ENCODE data around the gene KIRREL1. TPM values are rescaled to one million over a fixed set of nuclear protein-coding genes. Genes with fewer than 3 reads are reported as not detected.

Gene KIRREL1
- total and polyA plus RNA-seq, 10 donors, result 1.4 to 50.9 (median 20.3) TPM

GRCh38 chr1:157985473-157985872 is 8.0 kb upstream of the KIRREL1 start:
- DNase-seq, result no peak
- peaks cover 0 to 13% (median 0%) of the 10 kb centered on the region in 7 donors for H3K27me3 ChIP-seq (replicated peaks in 1 of 7)
- intact Hi-C loops (cut with DNase I; ENCODE audit: low total_unique reads), result no loop called here
- no peak overlapping the region for H3K27ac ChIP-seq
- no peak overlapping the region for H3K4me3 ChIP-seq
- TF ChIP-seq POLR2AphosphoS5 (IDR thresholded peaks at IDR 0.05) (no peak), POLR2A (IDR thresholded peaks at IDR 0.05) (no peak)
- TF ChIP-seq, protein P1, sequence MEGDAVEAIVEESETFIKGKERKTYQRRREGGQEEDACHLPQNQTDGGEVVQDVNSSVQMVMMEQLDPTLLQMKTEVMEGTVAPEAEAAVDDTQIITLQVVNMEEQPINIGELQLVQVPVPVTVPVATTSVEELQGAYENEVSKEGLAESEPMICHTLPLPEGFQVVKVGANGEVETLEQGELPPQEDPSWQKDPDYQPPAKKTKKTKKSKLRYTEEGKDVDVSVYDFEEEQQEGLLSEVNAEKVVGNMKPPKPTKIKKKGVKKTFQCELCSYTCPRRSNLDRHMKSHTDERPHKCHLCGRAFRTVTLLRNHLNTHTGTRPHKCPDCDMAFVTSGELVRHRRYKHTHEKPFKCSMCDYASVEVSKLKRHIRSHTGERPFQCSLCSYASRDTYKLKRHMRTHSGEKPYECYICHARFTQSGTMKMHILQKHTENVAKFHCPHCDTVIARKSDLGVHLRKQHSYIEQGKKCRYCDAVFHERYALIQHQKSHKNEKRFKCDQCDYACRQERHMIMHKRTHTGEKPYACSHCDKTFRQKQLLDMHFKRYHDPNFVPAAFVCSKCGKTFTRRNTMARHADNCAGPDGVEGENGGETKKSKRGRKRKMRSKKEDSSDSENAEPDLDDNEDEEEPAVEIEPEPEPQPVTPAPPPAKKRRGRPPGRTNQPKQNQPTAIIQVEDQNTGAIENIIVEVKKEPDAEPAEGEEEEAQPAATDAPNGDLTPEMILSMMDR (IDR thresholded peaks at IDR 0.05 in 8 of 11, conservative IDR thresholded peaks at IDR 0.05 in 3 of 11), result no peak
- no peaks in the 10 kb centered on the region for H3K9me3 ChIP-seq
- H3K36me3 ChIP-seq, result no peaks in the 10 kb centered on the region
- H3K4me1 ChIP-seq, result no peaks in the 10 kb centered on the region
- WGBS, 5 donors, result 86 to 97% (median 93%) methylated on average over 1 of the region's 1 CpG

DNA sequence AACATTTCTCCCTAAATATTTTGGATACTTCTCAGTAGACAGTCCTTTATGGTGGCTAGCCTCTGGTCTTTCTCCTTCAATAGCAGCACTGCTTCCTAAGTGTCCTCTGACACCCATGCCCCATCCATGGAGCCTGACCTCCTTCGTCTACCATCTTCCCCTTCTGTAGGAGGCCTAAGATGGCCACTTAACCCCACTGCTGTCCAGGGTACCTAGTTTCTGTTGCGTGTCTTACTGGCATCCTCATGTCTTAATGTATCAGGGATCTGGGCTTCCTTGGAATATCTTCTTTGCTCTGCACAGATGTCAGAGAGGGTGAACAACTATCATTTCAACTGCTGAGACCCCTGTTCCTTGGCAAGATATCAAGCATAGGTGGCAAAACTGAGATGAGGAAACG is 5.4 kb upstream of the KIRREL1 start:
- Histone ChIP-seq H3K36me3 (no peaks in the 10 kb centered on the region), H3K27me3 (replicated peaks in 1 of 7) (peaks cover 0 to 38% (median 11%) of the 10 kb centered on the region in 7 donors), H3K9me3 (no peaks in the 10 kb centered on the region), H3K4me1 (peaks cover 0 to 15% (median 9%) of the 10 kb centered on the region in 6 donors), H3K27ac (no peak overlapping the region), H3K4me3 (no peak overlapping the region)
- WGBS, 5 donors, result 74 to 88% (median 78%) methylated on average over 3 of the region's 3 CpGs
- intact Hi-C loops (cut with DNase I; ENCODE audit: low total_unique reads), result no loop called here
- DNase-seq, result no peak
- TF ChIP-seq POLR2AphosphoS5 (IDR thresholded peaks at IDR 0.05) (no peak), POLR2A (IDR thresholded peaks at IDR 0.05) (no peak)
- TF ChIP-seq, protein P1 (IDR thresholded peaks at IDR 0.05 in 8 of 11, conservative IDR thresholded peaks at IDR 0.05 in 3 of 11), result no peak

DNA sequence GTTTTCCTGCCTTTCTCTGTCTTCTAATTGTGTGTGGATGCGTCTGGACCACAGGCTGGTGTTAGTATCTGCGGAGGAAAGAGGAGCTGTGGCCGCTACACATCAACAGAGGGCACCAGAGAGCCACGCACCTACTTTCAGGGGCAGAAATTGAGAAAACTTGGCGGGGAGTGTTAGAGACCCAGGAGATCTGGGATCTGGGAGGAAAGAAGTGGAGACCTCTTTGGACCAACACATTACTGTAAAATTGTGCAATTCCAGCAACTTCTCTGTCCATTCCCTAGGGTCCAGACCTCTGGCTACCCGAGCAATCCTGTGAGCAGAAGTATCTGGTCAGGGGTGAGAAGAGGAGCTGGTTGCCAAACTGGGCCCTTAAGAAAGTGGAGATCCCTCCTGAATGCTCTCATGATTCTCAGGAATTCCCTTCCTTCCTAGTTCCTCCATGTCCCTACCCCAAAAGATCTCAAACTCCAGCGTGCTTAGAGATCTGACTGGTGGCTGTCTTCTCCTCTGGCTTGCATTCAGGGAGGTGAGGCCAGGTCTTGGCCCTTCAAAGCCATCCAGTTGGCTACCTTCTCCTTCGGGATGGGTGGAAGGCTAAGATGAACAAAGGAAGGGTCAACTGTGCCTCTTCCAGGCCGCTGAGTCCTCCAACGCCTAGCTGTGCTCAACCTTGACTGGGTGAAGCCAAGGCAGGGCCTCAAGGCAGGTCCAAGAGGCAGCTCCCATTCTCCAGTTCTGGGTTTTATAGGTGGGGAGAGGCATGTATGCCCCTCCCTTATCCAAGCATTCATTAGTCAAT is 1.2 kb upstream of the KIRREL1 start:
- WGBS, 5 donors, result 29 to 44% (median 38%) methylated on average over 9 to 10 of the region's 10 CpGs

GRCh38 chr1:157992833-157993146 is 655 bp upstream of the KIRREL1 start:
- no peak for DNase-seq
- peak overlapping the region in 5 of 8 donors; percentile 38 to 77 (median 50) for H3K4me3 ChIP-seq
- H3K27ac ChIP-seq, result peak overlapping the region in 4 of 8 donors; percentile 81 to 83 (median 82)
- TF ChIP-seq POLR2A (IDR thresholded peaks at IDR 0.05) (no peak), POLR2AphosphoS5 (IDR thresholded peaks at IDR 0.05) (no peak)
- TF ChIP-seq, protein P1 (IDR thresholded peaks at IDR 0.05 in 8 of 11, conservative IDR thresholded peaks at IDR 0.05 in 3 of 11), result no peak
- intact Hi-C loops (cut with DNase I; ENCODE audit: low total_unique reads), result loop anchor here (5.0 kb wide), 1 partner anchor 95 kb away; no protein-coding TSS in a partner anchor
- no peaks in the 10 kb centered on the region for H3K9me3 ChIP-seq
- 2 to 12% (median 5%) methylated on average over 8 of the region's 8 CpGs for WGBS, 5 donors
- H3K36me3 ChIP-seq, result no peaks in the 10 kb centered on the region
- H3K4me1 ChIP-seq, result peaks cover 0 to 31% (median 19%) of the 10 kb centered on the region in 6 donors
- peaks cover 0 to 50% (median 24%) of the 10 kb centered on the region in 7 donors for H3K27me3 ChIP-seq (replicated peaks in 1 of 7)

More for the DNA sequence above, 1.2 kb upstream of the KIRREL1 start:
- no peak for DNase-seq
- Histone ChIP-seq H3K4me3 (peak overlapping the region in 1 of 8 donors; percentile 77), H3K9me3 (no peaks in the 10 kb centered on the region), H3K27me3 (replicated peaks in 1 of 7) (peaks cover 0 to 50% (median 24%) of the 10 kb centered on the region in 7 donors), H3K36me3 (no peaks in the 10 kb centered on the region), H3K4me1 (peaks cover 0 to 31% (median 19%) of the 10 kb centered on the region in 6 donors), H3K27ac (peak overlapping the region in 5 of 8 donors; percentile 9 to 83 (median 81))
- intact Hi-C loops (cut with DNase I; ENCODE audit: low total_unique reads), result loop anchor here (5.0 kb wide), 1 partner anchor 95 kb away; no protein-coding TSS in a partner anchor
- no peak for TF ChIP-seq POLR2A (IDR thresholded peaks at IDR 0.05)
- TF ChIP-seq, protein P1 (IDR thresholded peaks at IDR 0.05 in 8 of 11, conservative IDR thresholded peaks at IDR 0.05 in 3 of 11), result peak; percentile 42 to 92 (median 81)

Measured in spleen (tissue), 11 donors.